ENCODE measurements around the gene LUC7L. TPM values are rescaled to one million over a fixed set of nuclear protein-coding genes. Genes with fewer than 3 reads are reported as not detected.

Gene LUC7L
- total and polyA plus RNA-seq, 3 donors from 2014 or later: 81.1 to 192 (median 145) TPM

- Histone ChIP-seq H3K27ac (no peak overlapping the region), H3K27me3 (no peaks in the 10 kb centered on the region), H3K4me3 (no peak overlapping the region), H3K4me1 (no peaks in the 10 kb centered on the region), H3K36me3 (ENCODE audit: low read depth, missing control alignments) (peaks cover 3% of the 10 kb centered on the region), H3K9me3 (no peaks in the 10 kb centered on the region)
- TF ChIP-seq CTCF (IDR thresholded peaks at IDR 0.05) (no peak), POLR2A (IDR thresholded peaks at IDR 0.05) (no peak)
- intact Hi-C loops (cut with DNase I; ENCODE audit: low total_unique reads): no loop called here
- WGBS, 2 donors: 91 to 98% methylated on average over 4 of the region's 4 CpGs
- no peak for DNase-seq
These were observed 26.0 kb downstream of the LUC7L start for GRCh38 chr16:203246-203645.

- H3K27me3 ChIP-seq: no peaks in the 10 kb centered on the region
- whole genome bisulfite sequencing, 2 donors: 93% methylated on average over 4 to 5 of the region's 5 CpGs
- H3K27ac ChIP-seq: no peak overlapping the region
- no peaks in the 10 kb centered on the region for H3K9me3 ChIP-seq
- no peak overlapping the region for H3K4me3 ChIP-seq
- DNase-seq: no peak
- no peaks in the 10 kb centered on the region for H3K4me1 ChIP-seq
- TF ChIP-seq POLR2A (IDR thresholded peaks at IDR 0.05) (no peak), CTCF (IDR thresholded peaks at IDR 0.05) (no peak)
- H3K36me3 ChIP-seq (ENCODE audit: low read depth, missing control alignments): no peaks in the 10 kb centered on the region
- intact Hi-C loops (cut with DNase I; ENCODE audit: low total_unique reads): no loop called here
These were observed 28.9 kb downstream of the LUC7L start for GRCh38 chr16:200388-200787.

DNA sequence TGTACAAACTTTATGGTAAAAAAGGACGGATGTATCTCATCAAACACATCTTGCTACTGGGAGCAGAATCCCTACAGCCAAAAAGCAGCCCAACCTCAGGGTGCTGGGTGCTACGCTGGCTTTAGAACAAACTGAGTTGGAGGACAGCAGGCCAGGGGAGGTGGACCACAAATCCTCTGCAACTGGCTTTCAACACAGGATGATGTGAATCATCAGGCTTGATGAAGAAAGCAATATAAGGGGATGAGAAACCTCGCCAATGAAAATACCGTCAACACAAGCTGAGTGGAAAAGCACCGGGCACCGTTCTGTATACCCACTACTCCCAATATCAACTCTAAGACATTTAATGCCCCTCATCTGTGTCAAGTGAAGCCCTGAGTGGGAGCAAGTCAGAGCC lies 34.7 kb downstream of the LUC7L start:
- TF ChIP-seq CTCF (IDR thresholded peaks at IDR 0.05) (no peak), POLR2A (IDR thresholded peaks at IDR 0.05) (no peak)
- DNase-seq: no peak
- H3K36me3 ChIP-seq (ENCODE audit: low read depth, missing control alignments): no peaks in the 10 kb centered on the region
- intact Hi-C loops (cut with DNase I; ENCODE audit: low total_unique reads): no loop called here
- no peak overlapping the region for H3K27ac ChIP-seq
- no peaks in the 10 kb centered on the region for H3K9me3 ChIP-seq
- H3K4me1 ChIP-seq: no peaks in the 10 kb centered on the region
- no peak overlapping the region for H3K4me3 ChIP-seq
- WGBS, 2 donors: 83 to 87% methylated on average over 6 of the region's 6 CpGs
- H3K27me3 ChIP-seq: no peaks in the 10 kb centered on the region

DNA sequence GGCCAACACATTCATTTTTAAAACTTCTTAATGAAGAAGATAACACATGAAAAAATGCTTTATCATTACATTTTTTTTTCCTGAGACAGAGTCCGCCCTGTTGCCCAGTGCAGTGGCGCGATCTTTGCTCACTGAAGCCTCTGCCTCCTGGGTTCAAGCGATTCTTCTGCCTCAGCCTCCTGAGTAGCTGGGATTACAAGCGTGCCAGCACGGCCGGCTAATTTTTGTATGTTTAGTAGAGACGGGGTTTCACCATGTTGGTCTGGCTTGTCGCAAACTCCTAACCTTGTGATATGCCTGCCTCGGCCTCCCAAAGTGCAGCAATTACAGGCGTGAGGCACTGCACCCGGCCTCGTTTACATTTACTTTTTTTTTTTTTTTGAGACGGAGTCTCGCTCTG lies 35.8 kb downstream of the LUC7L start:
- WGBS, 2 donors: 94 to 97% methylated on average over 14 to 15 of the region's 15 CpGs
- intact Hi-C loops (cut with DNase I; ENCODE audit: low total_unique reads): no loop called here
- Histone ChIP-seq H3K4me1 (no peaks in the 10 kb centered on the region), H3K4me3 (no peak overlapping the region), H3K36me3 (ENCODE audit: low read depth, missing control alignments) (no peaks in the 10 kb centered on the region), H3K9me3 (no peaks in the 10 kb centered on the region), H3K27ac (no peak overlapping the region), H3K27me3 (no peaks in the 10 kb centered on the region)
- TF ChIP-seq CTCF (IDR thresholded peaks at IDR 0.05) (no peak), POLR2A (IDR thresholded peaks at IDR 0.05) (no peak)
- no peak for DNase-seq

- H3K27me3 ChIP-seq: no peaks in the 10 kb centered on the region
- no peak for TF ChIP-seq POLR2A (IDR thresholded peaks at IDR 0.05)
- no peak for TF ChIP-seq CTCF (IDR thresholded peaks at IDR 0.05)
- no peak for DNase-seq
- no peaks in the 10 kb centered on the region for H3K9me3 ChIP-seq
- no peak overlapping the region for H3K27ac ChIP-seq
- intact Hi-C loops (cut with DNase I; ENCODE audit: low total_unique reads): no loop called here
- no peaks in the 10 kb centered on the region for H3K4me1 ChIP-seq
- no peaks in the 10 kb centered on the region for H3K36me3 ChIP-seq (ENCODE audit: low read depth, missing control alignments)
- no peak overlapping the region for H3K4me3 ChIP-seq
- 88 to 94% methylated on average over 11 of the region's 11 CpGs for WGBS, 2 donors
These were observed 36.6 kb downstream of the LUC7L start for GRCh38 chr16:192686-193085.

Measured in testis (tissue), 3 donors.